Ishikawa (cell line): Measurements from ENCODE around the gene MCF2L2.

Experiments
- CEBPB ChIP-seq: IDR thresholded peaks from 2 replicates; pipeline ENCODE4 v1.6.1; 2012
- EGR1 ChIP-seq: IDR thresholded peaks from 2 replicates; pipeline ENCODE4 v1.6.1; 2012
- EP300 ChIP-seq: IDR thresholded peaks from 2 replicates; pipeline ENCODE4 v1.6.1; 2012; ENCODE audit warnings: borderline replicate concordance
- FOXM1 ChIP-seq: IDR thresholded peaks from 2 replicates; pipeline ENCODE4 v1.6.1; 2012; ENCODE audit warnings: low read depth, borderline replicate concordance
- NFIC ChIP-seq: IDR thresholded peaks from 2 replicates; pipeline ENCODE4 v1.6.1; 2012
- YY1 ChIP-seq: IDR thresholded peaks from 2 replicates; pipeline ENCODE4 v1.6.1; 2012; ENCODE audit warnings: low read depth

DNA sequence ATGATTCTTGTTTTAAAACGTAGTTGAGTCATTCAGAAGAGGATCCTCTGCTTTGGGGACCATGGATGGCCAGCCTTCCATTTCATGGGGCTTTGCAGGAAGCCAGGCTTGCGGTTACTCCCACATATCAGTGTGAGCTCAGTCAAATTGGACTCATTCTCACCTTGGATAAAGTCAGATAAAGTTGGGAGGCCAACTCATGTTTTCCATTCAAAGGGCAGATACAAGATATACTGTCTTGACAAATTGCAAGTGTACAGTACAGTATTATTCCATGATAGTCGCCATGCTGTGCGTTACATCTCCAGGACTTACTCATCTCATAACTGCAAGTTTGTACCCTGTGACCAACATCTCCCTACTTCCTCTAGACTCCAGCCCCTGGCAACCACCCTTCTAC lies 200.8 kb downstream of the MCF2L2 start:
- TF ChIP-seq NFIC = no peak
- no peak for TF ChIP-seq EGR1
- no peak for TF ChIP-seq CEBPB
- TF ChIP-seq EP300 = no peak
- no peak for TF ChIP-seq FOXM1
- TF ChIP-seq YY1 = no peak
